GM12878 (cell line): ENCODE data around the gene SLC10A1. TPM values are rescaled to one million over a fixed set of nuclear protein-coding genes. Genes with fewer than 3 reads are reported as not detected.

Source experiments
- ATAC-seq: fragments of 200-7000 bp; cut with Tn5 transposase; 3 replicates; pipeline ENCODE4 v1.9.1; 2020; ENCODE audit warnings: mild to moderate bottlenecking, moderate library complexity
- BruUV-seq: library from RNA; stranded (reverse); fragments of 400-500 nt; replicated peaks from 2 replicates; lab custom pipeline; 2021; lab: Mats Ljungman, UMichigan
- CTCF ChIA-PET: fragments of 300-600 bp; sonication (Branson Sonifier 250); formaldehyde crosslinking; extraction: SDS; loops from one replicate; lab custom pipeline; 2021; ENCODE audit warnings: inconsistent platforms; lab: Yijun Ruan, JAX
- POLR2A ChIA-PET: fragments of 350-600 bp; formaldehyde crosslinking; extraction: SDS; loops from one replicate; lab custom pipeline; 2021; ENCODE audit warnings: inconsistent platforms; lab: Charles Lee
- RAD21 ChIA-PET: fragments of 300-600 bp; sonication (Branson Sonifier 250); formaldehyde crosslinking; loops from one replicate; lab custom pipeline; 2023; ENCODE audit warnings: antibody characterized with exemption; ENCODE audit not compliant: unreplicated experiment; lab: Charles Lee
- SMC1A ChIA-PET: fragments of 300-600 bp; sonication (Branson Sonifier 250); formaldehyde crosslinking; loops from one replicate; lab custom pipeline; 2023; ENCODE audit not compliant: unreplicated experiment, uncharacterized antibody; lab: Charles Lee
- DNase-seq: peaks from one replicate; pipeline ENCODE4 v3.0.0-alpha.2; 2011; ENCODE audit warnings: low read depth, low spot score
- FAIRE-seq: peaks from 3 replicates; lab custom pipeline; 2011; peaks lifted over from hg19 to GRCh38; lab: Jason Lieb, UNC
- H2AFZ ChIP-seq: 2 replicates; pipeline ENCODE4 v1.6.0; 2011; ENCODE audit warnings: low read depth, low read length, control low read depth; ENCODE audit not compliant: control insufficient read depth
- H3K27ac ChIP-seq: 2 replicates; pipeline ENCODE4 v1.5.1; 2011; ENCODE audit warnings: control low read depth; ENCODE audit not compliant: control insufficient read depth, insufficient read depth
- H3K27me3 ChIP-seq, 2 experiments: replicated peaks in 1 of 2; 2 replicates each; pipeline versions ENCODE4 v1.6.0 to v1.6.1; 2011; ENCODE audit warnings: low read length in 1 of 2; ENCODE audit not compliant: control insufficient read depth in 2 of 2, insufficient read depth in 2 of 2
- H3K36me3 ChIP-seq, 2 experiments: 2 replicates each; pipeline ENCODE4 v1.5.1; 2011; ENCODE audit warnings: low read length in 1 of 2; ENCODE audit not compliant: control insufficient read depth in 2 of 2, insufficient read depth in 2 of 2
- H3K4me1 ChIP-seq: 2 replicates; pipeline ENCODE4 v1.6.1; 2011; ENCODE audit warnings: mild to moderate bottlenecking, low read length, moderate library complexity, mixed read lengths; ENCODE audit not compliant: control insufficient read depth, insufficient read depth
- H3K4me2 ChIP-seq: 2 replicates; pipeline ENCODE4 v1.6.0; 2011; ENCODE audit warnings: control low read depth; ENCODE audit not compliant: control insufficient read depth, insufficient read depth
- H3K4me3 ChIP-seq: fragments of 200-600 bp; sonication (generic); 2 replicates; pipeline ENCODE4 v1.5.1; 2016
- H3K79me2 ChIP-seq: 2 replicates; pipeline ENCODE4 v1.6.0; 2011; ENCODE audit warnings: low read length; ENCODE audit not compliant: control insufficient read depth, insufficient read depth
- H3K9ac ChIP-seq: 2 replicates; pipeline ENCODE4 v1.8.0; 2011; ENCODE audit warnings: low read length, control low read depth, mixed read lengths; ENCODE audit not compliant: control insufficient read depth, insufficient read depth
- H3K9me3 ChIP-seq: replicated peaks from 3 replicates; pipeline ENCODE4 v1.5.1; 2011; ENCODE audit warnings: mild to moderate bottlenecking, low read length; ENCODE audit not compliant: control insufficient read depth, insufficient read depth
- H4K20me1 ChIP-seq: 2 replicates; pipeline ENCODE4 v1.6.0; 2011; ENCODE audit not compliant: control insufficient read depth, insufficient read depth
- CREM ChIP-seq: IDR thresholded peaks from 2 replicates; pipeline ENCODE4 v1.6.1; 2014; ENCODE audit warnings: antibody characterized with exemption, low read depth
- E2F8 ChIP-seq: fragments of 450-650 bp; IDR thresholded peaks from 2 replicates; pipeline ENCODE4 v1.6.1; 2018; ENCODE audit warnings: mild to moderate bottlenecking, low read depth, moderate library complexity; ENCODE audit not compliant: partially characterized antibody
- EED ChIP-seq: sonication (generic); IDR thresholded peaks from 2 replicates; pipeline ENCODE4 v1.6.1; 2016; ENCODE audit warnings: antibody characterized with exemption, low read depth
- EZH2 ChIP-seq: IDR thresholded peaks from 2 replicates; pipeline ENCODE4 v1.6.1; 2012; ENCODE audit warnings: low read depth, mild to moderate bottlenecking, control low read depth, inconsistent platforms, low read length, borderline replicate concordance; ENCODE audit not compliant: control insufficient read depth
- HDAC2 ChIP-seq: fragments of 200-600 bp; sonication (generic); IDR thresholded peaks from 2 replicates; pipeline ENCODE4 v1.6.1; 2017
- HDAC6 ChIP-seq: fragments of 200-600 bp; sonication (generic); IDR thresholded peaks from one replicate; pipeline ENCODE4 v1.8.0; 2017; ENCODE audit warnings: antibody characterized with exemption; ENCODE audit not compliant: unreplicated experiment
- JUND ChIP-seq: IDR thresholded peaks from 2 replicates; pipeline ENCODE4 v1.6.1; 2012; ENCODE audit warnings: low read depth, mild to moderate bottlenecking, low read length, improper control_type of control experiment, moderate library complexity
- NBN ChIP-seq: fragments of 450-650 bp; IDR thresholded peaks from 2 replicates; pipeline ENCODE4 v1.6.1; 2016
- NR2F1 ChIP-seq: fragments of 450-650 bp; conservative IDR thresholded peaks from 2 replicates; pipeline ENCODE4 v1.6.1; 2017; ENCODE audit warnings: mild to moderate bottlenecking
- POLR2A ChIP-seq: IDR thresholded peaks from 2 replicates; pipeline ENCODE4 v1.6.1; 2011; ENCODE audit warnings: low read depth, mild to moderate bottlenecking, low read length
- POU2F2 ChIP-seq: IDR thresholded peaks from 3 replicates; pipeline ENCODE4 v1.6.1; 2011; ENCODE audit warnings: low read depth, mild to moderate bottlenecking, low read length, borderline replicate concordance
- SPI1 ChIP-seq: IDR thresholded peaks from 2 replicates; pipeline ENCODE4 v1.6.1; 2011; ENCODE audit warnings: low read depth, mild to moderate bottlenecking, low read length, moderate library complexity, borderline replicate concordance; ENCODE audit not compliant: insufficient read depth
- TCF7 ChIP-seq: IDR thresholded peaks from 2 replicates; pipeline ENCODE4 v1.6.1; 2014; ENCODE audit warnings: antibody characterized with exemption, borderline replicate concordance
- WRNIP1 ChIP-seq: IDR thresholded peaks from 2 replicates; pipeline ENCODE4 v1.6.1; 2011; ENCODE audit warnings: low read depth, low read length, improper control_type of control experiment, borderline replicate concordance
- YBX1 ChIP-seq: fragments of 450-650 bp; IDR thresholded peaks from 2 replicates; pipeline ENCODE4 v1.6.1; 2016; ENCODE audit warnings: antibody characterized with exemption
- ZNF217 ChIP-seq: fragments of 450-650 bp; IDR thresholded peaks from 2 replicates; pipeline ENCODE4 v1.6.1; 2017; ENCODE audit warnings: antibody characterized with exemption, mild to moderate bottlenecking
- ZNF24 ChIP-seq: fragments of 450-650 bp; IDR thresholded peaks from 2 replicates; pipeline ENCODE4 v1.6.1; 2017; ENCODE audit warnings: antibody characterized with exemption, mild to moderate bottlenecking
- ZNF622 ChIP-seq: fragments of 450-650 bp; IDR thresholded peaks from 2 replicates; pipeline ENCODE4 v1.6.1; 2017; ENCODE audit warnings: mild to moderate bottlenecking, inconsistent platforms
- WGBS: methylation state at CpG from one replicate; pipeline ENCODE4 v1.1.6; 2016; ENCODE audit warnings: low lambda C conversion rate; ENCODE audit not compliant: insufficient replicate concordance, insufficient coverage; ENCODE audit errors: missing lambda C conversion rate; 5-methylcytosine and 5-hydroxymethylcytosine counted together
- in situ Hi-C: fragments of 300-500 bp; cut with MboI; formaldehyde crosslinking; loops from 9 replicates; pipeline ENCODE4 v1.14.3; 2018; ENCODE audit warnings: mixed read lengths
- intact Hi-C: fragments of 100-400 bp; cut with micrococcal nuclease; formaldehyde crosslinking; loops from one replicate; pipeline ENCODE4 v1.14.2; 2022; ENCODE audit not compliant: unreplicated experiment
- polyA plus RNA-seq, 11 experiments: library from polyadenylated mRNA; depleted of rRNA in 4 of 11; unstranded in 6 of 11; stranded (reverse) in 5 of 11; fragments of >200 nt; fragmentation: Nextera tagmentation in 4 of 11; fragmentation: Illumina TruSeq in 1 of 11; extraction: Ambion mirVana in 4 of 11; extraction: Trizol in 1 of 11; gene quantifications; 1 replicate in 1 of 11; 2 replicates in 10 of 11; pipeline versions ENCODE4 v1.2.1 to v1.2.3, GENCODE V29; 2011 to 2016; ENCODE audit warnings: inconsistent platforms in 2 of 11, missing spikeins in 2 of 11, low read depth in 1 of 11
- total RNA-seq, 4 experiments: library from RNA; depleted of rRNA in 3 of 4; stranded (reverse); fragments of >200 nt in 3 of 4; fragmentation: Illumina TruSeq in 1 of 4; extraction: Trizol in 1 of 4; gene quantifications; 2 replicates each; pipeline versions ENCODE4 v1.2.1 to v1.2.3, GENCODE V29; 2013 to 2021

SLC10A1 gene
- total and polyA plus RNA-seq, 10 of the 15 experiments (the other 5 are each of a cell fraction or from before 2014, with no cell fraction given): 0.15 to 0.16 TPM; not detected in 8

- no peaks in the 10 kb centered on the region; a peak in 1 of 4 replicates for H3K27me3 ChIP-seq
- H3K9ac ChIP-seq: no peak overlapping the region
- no peaks in the 10 kb centered on the region for H3K79me2 ChIP-seq
- in situ Hi-C loops: no loop called here
- DNase-seq (no peak), ATAC-seq (no peak), FAIRE-seq (no peak)
- no TSS peak for BruUV-seq
- no peaks in the 10 kb centered on the region for H3K9me3 ChIP-seq
- 0% methylated on average over 2 of the region's 2 CpGs for WGBS
- intact Hi-C loops: no loop called here
- no peak overlapping the region for H3K4me3 ChIP-seq
- H2AFZ ChIP-seq: no peak overlapping the region
- ChIA-PET CTCF (no interaction called here), SMC1A (no interaction called here), POLR2A (interaction anchor here (0.6 kb wide), 2 partner anchors 14 to 76 kb away, joined by 3 read pairs; no protein-coding TSS in a partner anchor), RAD21 (no interaction called here)
- H3K4me1 ChIP-seq: no peaks in the 10 kb centered on the region
- no peaks in the 10 kb centered on the region for H4K20me1 ChIP-seq
- no peak overlapping the region for H3K27ac ChIP-seq
- no peaks in the 10 kb centered on the region for H3K36me3 ChIP-seq
- no peak overlapping the region for H3K4me2 ChIP-seq
- no peak for TF ChIP-seq TCF7
- no peak for TF ChIP-seq EZH2
- no peak for TF ChIP-seq WRNIP1
- TF ChIP-seq JUND: no peak
- TF ChIP-seq ZNF622: no peak
- TF ChIP-seq CREM: no peak
- no peak for TF ChIP-seq POLR2A
- no peak for TF ChIP-seq NBN
- no peak for TF ChIP-seq E2F8
- no peak for TF ChIP-seq ZNF217
- TF ChIP-seq ZNF24: no peak
- no peak for TF ChIP-seq HDAC2
- no peak for TF ChIP-seq POU2F2
- no peak for TF ChIP-seq NR2F1
- TF ChIP-seq HDAC6: no peak
- TF ChIP-seq EED: no peak
- TF ChIP-seq SPI1: no peak
- TF ChIP-seq YBX1: no peak
Observed at GRCh38 chr14:69804902-69805301, 7.9 kb upstream of the SLC10A1 start.
